Psoas muscle (tissue), 8 donors: ENCODE measurements around the gene COL18A1. TPM values are rescaled to one million over a fixed set of nuclear protein-coding genes. Genes with fewer than 3 reads are reported as not detected.

ENCODE experiments used
- ATAC-seq, 4 donors: fragments of 200-7000 bp; cut with Tn5 transposase; one replicate each; pipeline ENCODE4 v1.9.1; 2020; ENCODE audit warnings: moderate library complexity in 3 of 4, mild to moderate bottlenecking in 2 of 4
- DNase-seq, 2 donors: peaks; one replicate each; pipeline ENCODE4 v3.0.0-alpha.2; 2020
- H3K27ac ChIP-seq: fragments of 200-600 bp; one replicate; pipeline ENCODE4 v1.8.0; 2022
- H3K27me3 ChIP-seq, 3 donors: fragments of 200-600 bp in 1 of 3; one replicate each; pipeline versions ENCODE4 v1.6.1 to v1.8.0; 2013 to 2022; ENCODE audit warnings: low read length in 2 of 3, mild to moderate bottlenecking in 2 of 3, moderate library complexity in 1 of 3; ENCODE audit not compliant: insufficient read depth in 3 of 3
- H3K36me3 ChIP-seq, 2 donors: fragments of 200-600 bp in 1 of 2; one replicate each; pipeline versions ENCODE4 v1.6.1 to v1.8.0; 2013 to 2022; ENCODE audit warnings: low read depth in 1 of 2, mild to moderate bottlenecking in 1 of 2, moderate library complexity in 1 of 2; ENCODE audit not compliant: insufficient read depth in 1 of 2
- H3K4me1 ChIP-seq: fragments of 200-600 bp; one replicate; pipeline ENCODE4 v1.8.0; 2022
- H3K4me3 ChIP-seq: fragments of 200-600 bp; one replicate; pipeline ENCODE4 v1.8.0; 2022; ENCODE audit warnings: mild to moderate bottlenecking
- H3K9me3 ChIP-seq: fragments of 200-600 bp; one replicate; pipeline ENCODE4 v1.8.0; 2022
- WGBS, 3 donors: extraction: QIAGEN DNeasy Blood & Tissue Kit; methylation state at CpG; one replicate each; pipeline versions ENCODE4 v1.1.6 to v1.1.7; 2013; 5-methylcytosine and 5-hydroxymethylcytosine counted together
- intact Hi-C, 2 donors: fragments of 100-400 bp; cut with DNase I; formaldehyde crosslinking; loops; one replicate each; pipeline versions ENCODE4 v1.11.0 to v1.14.2; 2022
- polyA plus RNA-seq, 3 donors: library from polyadenylated mRNA; stranded (reverse); fragments of 200-250 nt; gene quantifications; one replicate each; pipeline ENCODE4 v1.2.3, GENCODE V29; 2013
- total RNA-seq, 4 donors: library from RNA; stranded (reverse); fragmentation: NEBNext Ultra II Directional in 2 of 4; extraction: Animal tissue kit (Norgen Biotek cat#: 25700) in 2 of 4; gene quantifications; one replicate each; pipeline versions ENCODE4 v1.2.1 to v1.2.4, GENCODE V29; 2021 to 2023
- TF ChIP-seq, protein P1 (sequence below): fragments of 200-600 bp; IDR thresholded peaks from one replicate; pipeline ENCODE4 v1.8.0; 2022; ENCODE audit warnings: antibody characterized with exemption
- donor health status: healthy with polysubstance abuse.
- donor health status: DM: no; HTN: no; CAD: no; lungs with moderate emphysema.
- donor health status: Bipolar disorder and iron deficiency.
- donor health status: healthy.
- donor health status: DM: yes; HTN: yes; CAD: no.
- donor health status: DM: no; HTN: no; CAD: no.
- donor health status: DM: no; HTN: no; CAD: no.
- donor health status: DM: yes; HTN: yes; CAD: no.

The COL18A1 gene
- total and polyA plus RNA-seq, 7 donors, result 4.8 to 25.3 (median 12.1) TPM

DNA sequence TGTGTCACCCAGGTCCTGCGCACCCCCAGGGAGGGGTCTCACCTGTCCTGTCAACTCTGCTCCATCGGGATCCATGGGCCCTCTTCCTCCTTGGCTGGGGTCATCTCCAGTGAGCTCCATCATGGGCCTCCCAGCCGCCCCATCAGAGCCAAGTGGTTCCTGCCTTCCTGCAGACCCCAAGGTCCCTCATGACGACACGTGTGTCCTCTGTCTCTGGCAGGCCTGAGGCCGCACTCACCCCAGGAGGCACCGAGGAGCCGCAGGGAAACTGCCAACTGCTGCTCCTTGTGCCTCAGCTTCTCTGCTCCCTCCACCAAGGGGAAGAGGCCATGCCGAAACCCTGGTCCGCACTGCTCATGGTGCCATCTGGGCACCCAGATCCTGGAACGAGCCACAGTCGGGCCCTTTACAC lies 46.8 kb downstream of the COL18A1 start:
- Histone ChIP-seq H3K36me3 (no peaks in the 10 kb centered on the region), H3K4me1 (no peaks in the 10 kb centered on the region), H3K27ac (no peak overlapping the region), H3K9me3 (no peaks in the 10 kb centered on the region), H3K4me3 (no peak overlapping the region), H3K27me3 (peaks cover 0 to 39% (median 0%) of the 10 kb centered on the region in 3 donors)
- DNase-seq (peak; percentile 7 to 42), ATAC-seq (no peak)
- TF ChIP-seq, protein P1, sequence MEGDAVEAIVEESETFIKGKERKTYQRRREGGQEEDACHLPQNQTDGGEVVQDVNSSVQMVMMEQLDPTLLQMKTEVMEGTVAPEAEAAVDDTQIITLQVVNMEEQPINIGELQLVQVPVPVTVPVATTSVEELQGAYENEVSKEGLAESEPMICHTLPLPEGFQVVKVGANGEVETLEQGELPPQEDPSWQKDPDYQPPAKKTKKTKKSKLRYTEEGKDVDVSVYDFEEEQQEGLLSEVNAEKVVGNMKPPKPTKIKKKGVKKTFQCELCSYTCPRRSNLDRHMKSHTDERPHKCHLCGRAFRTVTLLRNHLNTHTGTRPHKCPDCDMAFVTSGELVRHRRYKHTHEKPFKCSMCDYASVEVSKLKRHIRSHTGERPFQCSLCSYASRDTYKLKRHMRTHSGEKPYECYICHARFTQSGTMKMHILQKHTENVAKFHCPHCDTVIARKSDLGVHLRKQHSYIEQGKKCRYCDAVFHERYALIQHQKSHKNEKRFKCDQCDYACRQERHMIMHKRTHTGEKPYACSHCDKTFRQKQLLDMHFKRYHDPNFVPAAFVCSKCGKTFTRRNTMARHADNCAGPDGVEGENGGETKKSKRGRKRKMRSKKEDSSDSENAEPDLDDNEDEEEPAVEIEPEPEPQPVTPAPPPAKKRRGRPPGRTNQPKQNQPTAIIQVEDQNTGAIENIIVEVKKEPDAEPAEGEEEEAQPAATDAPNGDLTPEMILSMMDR, result no peak
- intact Hi-C loops, result no loop called here
- 84 to 90% (median 85%) methylated on average over 12 of the region's 12 CpGs for WGBS, 3 donors

DNA sequence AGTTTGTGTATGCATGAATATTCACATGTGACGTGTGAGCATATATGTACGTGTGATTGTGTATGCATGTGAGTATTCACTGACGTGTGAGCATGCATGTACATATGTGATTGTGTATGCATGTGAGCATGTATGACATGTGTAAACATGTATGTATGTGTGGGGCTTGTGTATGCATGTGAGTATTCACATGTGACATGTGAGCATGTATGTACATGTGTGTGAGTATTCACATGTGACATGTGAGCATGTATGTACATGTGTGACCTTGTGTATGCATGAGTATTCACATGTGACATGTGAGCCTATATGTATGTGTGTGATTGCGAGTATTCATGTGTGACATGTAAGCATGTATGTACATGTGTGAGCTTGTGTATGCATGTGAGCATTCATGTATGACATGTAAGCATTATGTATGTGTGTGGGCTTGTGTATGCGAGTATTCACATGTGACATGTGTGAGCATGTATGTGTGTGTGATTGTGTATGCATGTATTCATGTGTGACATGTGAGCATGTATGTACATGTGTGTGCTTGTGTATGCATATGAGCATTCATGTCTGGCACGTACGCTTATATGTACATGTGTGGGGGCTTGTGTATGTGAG lies 47.8 kb downstream of the COL18A1 start:
- DNase-seq (no peak), ATAC-seq (no peak)
- Histone ChIP-seq H3K4me3 (no peak overlapping the region), H3K9me3 (no peaks in the 10 kb centered on the region), H3K27ac (no peak overlapping the region), H3K36me3 (no peaks in the 10 kb centered on the region), H3K4me1 (no peaks in the 10 kb centered on the region), H3K27me3 (peaks cover 0 to 47% (median 0%) of the 10 kb centered on the region in 3 donors)
- TF ChIP-seq, protein P1, result no peak
- 87 to 96% (median 95%) methylated on average over 7 of the region's 7 CpGs for WGBS, 3 donors
- intact Hi-C loops, result no loop called here

DNA sequence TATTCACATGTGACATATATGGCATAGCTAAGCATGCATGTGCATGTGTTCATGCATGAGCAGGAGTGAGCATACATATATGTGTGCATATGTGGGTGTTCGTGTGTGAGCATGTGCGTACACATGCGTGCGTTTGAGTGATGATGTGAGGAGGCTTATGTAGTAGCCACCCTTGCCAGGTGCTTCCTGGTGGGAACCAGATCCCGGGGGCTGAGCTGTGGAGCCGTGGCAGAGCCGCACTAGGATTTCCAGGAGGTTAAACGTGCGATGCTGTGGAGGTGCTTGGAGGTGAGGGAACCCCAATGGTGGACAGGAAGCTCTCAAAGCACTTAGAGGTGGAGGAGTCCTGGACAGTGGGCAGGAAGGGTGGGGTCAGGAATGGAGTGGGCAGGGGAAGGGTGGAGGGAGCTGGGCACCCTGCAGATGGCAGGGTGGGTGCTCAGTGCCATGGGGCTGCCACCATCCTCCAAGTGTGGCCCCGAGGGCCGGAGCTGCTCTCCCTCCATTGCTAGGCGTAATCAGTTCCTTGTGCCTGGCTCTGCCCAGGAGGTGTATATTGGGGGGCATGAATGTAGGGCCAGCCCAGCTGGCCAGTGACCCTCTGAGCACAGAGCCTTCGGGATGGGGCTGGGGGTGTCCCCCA lies 48.5 kb downstream of the COL18A1 start:
- ATAC-seq, result no peak
- Histone ChIP-seq H3K27me3 (peaks cover 0 to 43% (median 0%) of the 10 kb centered on the region in 3 donors), H3K4me3 (no peak overlapping the region), H3K4me1 (no peaks in the 10 kb centered on the region), H3K9me3 (no peaks in the 10 kb centered on the region), H3K36me3 (no peaks in the 10 kb centered on the region), H3K27ac (no peak overlapping the region)
- DNase-seq, result peak; percentile 8 to 18
- 73 to 84% (median 76%) methylated on average over 13 of the region's 13 CpGs for WGBS, 3 donors
- intact Hi-C loops, result no loop called here
- TF ChIP-seq, protein P1, result no peak

GRCh38 chr21:45454060-45454925 lies 49.3 kb downstream of the COL18A1 start:
- H3K27me3 ChIP-seq, result peaks cover 0 to 44% (median 2%) of the 10 kb centered on the region in 3 donors
- no peaks in the 10 kb centered on the region for H3K36me3 ChIP-seq
- DNase-seq (peak; percentile 8 to 54), ATAC-seq (no peak)
- WGBS, 3 donors, result 43 to 51% (median 49%) methylated on average over 24 of the region's 24 CpGs
- no peak overlapping the region for H3K4me3 ChIP-seq
- no peaks in the 10 kb centered on the region for H3K4me1 ChIP-seq
- H3K9me3 ChIP-seq, result no peaks in the 10 kb centered on the region
- H3K27ac ChIP-seq, result no peak overlapping the region
- intact Hi-C loops, result no loop called here
- TF ChIP-seq, protein P1, result no peak
